H1 (cell line): ENCODE data around the gene CIB2. TPM values are rescaled to one million over a fixed set of nuclear protein-coding genes. Genes with fewer than 3 reads are reported as not detected.

Experiments
- CBX8 ChIP-seq: fragments of 300-800, 300-1000 bp; sonication (generic); IDR thresholded peaks from 2 replicates; pipeline ENCODE4 v1.7.1; 2016; ENCODE audit warnings: low read depth, low read length, borderline replicate concordance
- polyA plus RNA-seq, 7 experiments: library from polyadenylated mRNA; depleted of rRNA in 3 of 7; stranded (reverse) in 5 of 7; unstranded in 2 of 7; fragments of >200 nt in 5 of 7; fragments of 200-250 nt in 2 of 7; gene quantifications; 1 replicate in 5 of 7; 2 replicates in 1 of 7; 4 replicates in 1 of 7; pipeline versions ENCODE4 v1.2.1 to v1.2.3, GENCODE V29; 2011 to 2013; ENCODE audit warnings: missing spikeins in 2 of 7, mixed read lengths in 2 of 7
- total RNA-seq: library from RNA; stranded (reverse); fragmentation: NEBNext Ultra II Directional; extraction: Animal tissue kit (Norgen Biotek cat#: 25700); gene quantifications from 2 replicates; pipeline ENCODE4 v1.2.1, GENCODE V29; 2021

Gene CIB2
- total and polyA plus RNA-seq, 2 of the 8 experiments (the other 6 are each of a cell fraction or from before 2014, with no cell fraction given): 41.5 to 45.8 TPM

DNA sequence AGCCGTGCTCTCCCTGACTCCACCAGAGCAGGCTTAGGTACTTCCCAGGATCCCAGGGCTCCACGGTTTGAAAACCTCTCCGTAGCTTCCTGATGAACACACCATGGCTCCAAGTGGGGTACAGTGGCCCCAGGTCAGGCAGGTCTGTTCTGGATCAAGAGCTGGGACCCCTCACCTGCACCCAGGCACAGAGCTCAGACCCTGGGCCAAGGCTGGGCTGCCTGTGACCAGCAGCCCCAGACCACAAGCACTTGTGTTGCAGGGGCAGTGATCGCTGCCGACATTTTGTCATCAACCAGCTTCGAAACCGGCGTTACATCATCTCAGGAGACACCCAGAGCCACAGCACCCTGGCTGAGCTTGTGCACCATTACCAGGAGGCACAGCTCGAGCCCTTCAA, 33.6 kb downstream of the CIB2 start (continued):
- TF ChIP-seq CBX8: no peak
